Hematopoietic multipotent progenitor cell (in vitro differentiated cells): ENCODE data around the gene HDHD2. TPM values are rescaled to one million over a fixed set of nuclear protein-coding genes. Genes with fewer than 3 reads are reported as not detected.

ENCODE experiments used
- DNase-seq, 3 donors: peaks; one replicate each; pipeline ENCODE4 v3.0.0-alpha.2; 2011 to 2015; ENCODE audit warnings: low read depth in 2 of 3, low spot score in 2 of 3
- total RNA-seq: library from RNA; depleted of rRNA; stranded (reverse); fragments of >200 nt; gene quantifications from one replicate; pipeline ENCODE4 v1.2.3, GENCODE V29; 2012

HDHD2 gene
- total RNA-seq, 1 donor = 11.3 TPM

DNA sequence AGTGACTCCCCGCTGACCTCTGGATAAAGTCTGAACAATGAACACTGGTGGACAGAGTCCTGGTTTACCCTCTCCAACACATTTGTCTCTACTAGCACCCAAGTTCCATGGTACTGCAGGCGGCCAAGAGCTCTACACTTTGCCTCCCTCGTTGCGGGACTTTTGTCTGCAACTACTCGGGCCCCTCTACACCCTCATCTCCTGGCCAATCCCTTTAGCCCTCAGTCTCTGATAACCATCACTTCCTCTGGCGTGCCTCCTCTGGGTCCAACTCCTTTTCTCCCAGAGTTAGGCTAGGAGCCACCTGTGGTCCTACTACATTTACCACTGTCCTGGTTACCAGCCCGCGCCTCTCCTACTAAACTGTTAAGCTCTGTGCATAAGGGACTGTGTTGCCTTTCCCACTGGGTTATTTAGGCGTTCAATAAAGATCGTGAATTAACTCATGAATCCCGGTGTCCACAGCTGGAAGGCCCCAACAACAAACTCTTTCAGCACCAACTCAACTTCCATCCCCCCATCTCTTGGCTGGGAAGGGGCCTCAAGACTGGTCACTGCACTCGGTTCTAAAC lies 757 bp downstream of the HDHD2 start:
- no peak for DNase-seq

DNA sequence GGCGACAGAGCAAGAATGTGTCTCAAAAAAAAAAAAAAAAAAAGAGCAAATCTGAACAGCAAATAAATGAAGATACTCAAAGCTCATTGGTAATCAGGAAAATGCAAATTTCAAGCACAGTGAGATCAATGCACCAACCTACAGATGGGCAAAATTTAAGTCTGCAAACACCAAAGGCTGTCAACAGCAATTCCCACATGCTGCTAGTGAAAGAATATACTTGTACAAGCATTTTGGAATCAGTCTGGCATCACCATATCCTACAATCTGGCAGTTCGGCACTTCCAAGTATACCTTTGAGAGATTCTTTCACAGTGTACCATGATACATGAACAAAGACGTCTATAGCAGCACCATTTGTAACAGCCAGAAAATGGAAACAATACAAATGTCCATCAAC lies 4.1 kb downstream of the HDHD2 start:
- DNase-seq = no peak

DNA sequence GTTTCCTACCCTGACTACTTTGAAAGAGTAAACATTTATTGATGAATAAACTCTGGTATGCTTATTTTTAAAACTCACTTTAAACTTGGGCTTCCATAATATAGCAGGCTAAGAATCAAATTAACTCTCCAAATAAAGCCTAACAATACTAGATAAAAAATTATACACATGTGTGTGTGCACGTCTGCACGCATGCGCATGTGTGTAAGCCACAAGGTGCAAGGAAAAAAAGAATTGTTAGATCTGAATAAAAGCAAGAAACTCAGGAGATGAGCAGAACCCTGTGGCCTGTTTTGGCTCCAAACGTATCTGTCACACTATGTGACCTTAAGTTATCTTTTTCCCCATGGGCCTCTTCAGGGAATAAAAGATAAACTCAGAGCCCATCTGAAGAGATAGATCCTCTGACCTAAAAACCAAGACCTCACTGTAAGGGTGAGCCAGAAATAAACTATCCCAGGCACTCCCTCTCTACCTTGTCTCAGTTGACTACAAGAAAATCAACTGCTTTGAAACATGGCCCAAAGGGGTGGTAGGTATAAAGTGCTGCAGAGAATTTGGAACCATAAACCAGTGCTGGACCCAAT lies 6.3 kb downstream of the HDHD2 start:
- DNase-seq = no peak

DNA sequence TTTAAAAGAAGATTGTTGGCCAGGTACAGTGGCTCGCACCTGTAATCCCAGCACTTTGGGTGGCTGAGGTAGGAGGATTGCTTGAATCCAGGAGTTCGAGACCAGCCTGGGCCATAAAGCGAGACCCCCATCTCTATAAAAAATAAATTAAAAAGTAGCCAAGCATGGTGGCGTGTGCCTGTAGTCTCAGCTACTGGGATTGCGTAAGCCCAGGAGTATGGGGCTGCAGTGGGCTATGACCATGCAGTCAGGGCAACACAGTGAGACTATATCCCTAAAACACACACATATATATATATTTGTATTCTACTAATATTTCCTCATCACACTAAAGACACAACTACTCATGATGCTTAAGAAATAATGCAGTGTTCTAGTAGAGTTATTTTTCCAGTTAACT lies 7.1 kb downstream of the HDHD2 start:
- no peak for DNase-seq

DNA sequence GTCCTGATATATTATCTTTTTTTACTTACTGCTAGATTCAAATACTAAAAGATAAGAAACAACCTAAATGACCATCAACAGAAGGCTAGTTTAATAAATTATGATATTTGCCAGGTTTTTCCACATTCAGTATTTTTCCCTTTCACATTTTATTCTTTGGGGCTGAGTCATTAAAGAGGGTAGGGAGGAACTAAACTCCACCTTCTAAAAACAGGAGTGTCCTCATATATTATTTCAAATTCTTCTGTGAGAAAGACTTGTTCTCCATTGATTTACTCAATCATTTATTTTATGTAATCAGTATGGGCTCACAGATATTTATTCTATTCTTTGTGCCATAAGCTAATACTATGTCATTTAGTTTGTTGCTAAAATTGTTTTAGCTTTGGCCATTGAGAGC lies 9.0 kb downstream of the HDHD2 start:
- DNase-seq = no peak

DNA sequence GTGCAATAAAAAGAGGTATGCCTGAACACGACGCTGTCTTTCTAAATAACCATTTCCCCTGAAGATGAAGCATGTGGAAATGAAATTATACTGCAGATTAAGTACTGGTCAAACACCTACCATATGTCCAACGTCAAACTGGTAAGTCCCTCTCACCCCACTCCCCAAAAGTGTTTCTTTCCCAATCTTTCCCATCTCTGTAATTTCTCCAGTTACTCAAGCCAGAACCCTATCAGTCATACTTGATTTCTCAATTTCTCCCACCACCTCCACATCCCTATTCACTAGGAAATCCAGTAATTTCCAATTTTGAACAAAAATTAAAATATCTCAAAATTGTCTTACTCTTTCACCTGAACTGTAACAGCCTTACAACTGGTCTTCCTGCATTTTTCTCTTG lies 29.2 kb downstream of the HDHD2 start:
- DNase-seq = no peak

DNA sequence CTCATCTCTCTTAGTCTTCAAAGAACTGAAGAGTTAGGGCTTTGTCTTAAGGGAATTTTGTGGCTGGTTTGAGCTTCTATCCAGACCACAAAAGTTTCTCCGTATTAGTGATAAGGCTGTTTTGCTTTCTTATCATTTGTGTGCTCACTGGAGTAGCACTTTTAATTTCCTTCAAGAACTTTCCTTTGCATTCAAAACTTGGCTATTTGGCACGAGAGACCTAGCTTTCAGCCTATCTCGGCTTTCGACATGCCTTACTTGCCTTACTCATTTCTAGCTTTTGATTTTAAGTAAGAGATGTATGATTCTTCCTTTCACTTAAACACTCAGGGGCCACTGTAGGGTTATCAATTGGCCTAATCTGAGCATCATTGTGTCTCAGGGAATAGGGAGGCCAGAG lies 29.9 kb downstream of the HDHD2 start:
- no peak for DNase-seq

DNA sequence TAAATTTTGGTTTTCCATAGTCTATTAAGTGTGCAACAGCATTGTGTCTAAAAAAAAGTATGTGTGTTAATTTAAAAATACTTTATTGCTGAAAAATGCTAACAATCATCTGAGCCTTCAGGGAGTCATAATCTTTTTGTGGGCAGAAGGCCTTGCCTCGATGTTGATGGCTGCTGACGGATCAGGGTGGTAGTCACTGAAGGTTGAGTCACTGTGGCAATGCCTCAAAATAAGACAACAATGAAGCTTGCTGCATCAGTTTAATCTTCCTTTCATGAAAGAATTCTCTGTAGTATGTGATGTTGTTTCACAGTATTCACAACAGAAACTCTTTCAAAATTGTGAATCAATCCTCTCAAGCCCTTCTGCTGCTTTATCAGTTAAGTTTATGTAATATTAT lies 31.3 kb downstream of the HDHD2 start:
- no peak for DNase-seq

DNA sequence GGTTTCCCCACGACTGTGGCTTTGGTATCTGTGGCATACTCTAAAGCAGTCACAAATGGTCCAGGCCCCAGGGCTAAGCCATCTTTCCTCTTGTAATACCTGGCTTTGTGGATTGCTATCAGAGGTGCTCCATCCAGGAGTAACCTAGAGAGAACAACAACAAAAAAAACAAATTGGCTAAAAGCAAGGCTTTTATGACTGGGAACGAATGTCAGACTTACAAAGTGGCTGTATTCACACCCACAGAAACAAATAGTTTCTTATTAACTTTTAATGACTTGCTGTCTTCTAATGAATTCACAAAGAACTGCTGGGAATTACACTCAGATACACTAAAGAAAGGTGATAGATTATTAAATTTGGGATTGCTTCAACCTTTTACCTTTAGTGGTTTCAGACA lies 35.1 kb downstream of the HDHD2 start:
- DNase-seq = no peak

DNA sequence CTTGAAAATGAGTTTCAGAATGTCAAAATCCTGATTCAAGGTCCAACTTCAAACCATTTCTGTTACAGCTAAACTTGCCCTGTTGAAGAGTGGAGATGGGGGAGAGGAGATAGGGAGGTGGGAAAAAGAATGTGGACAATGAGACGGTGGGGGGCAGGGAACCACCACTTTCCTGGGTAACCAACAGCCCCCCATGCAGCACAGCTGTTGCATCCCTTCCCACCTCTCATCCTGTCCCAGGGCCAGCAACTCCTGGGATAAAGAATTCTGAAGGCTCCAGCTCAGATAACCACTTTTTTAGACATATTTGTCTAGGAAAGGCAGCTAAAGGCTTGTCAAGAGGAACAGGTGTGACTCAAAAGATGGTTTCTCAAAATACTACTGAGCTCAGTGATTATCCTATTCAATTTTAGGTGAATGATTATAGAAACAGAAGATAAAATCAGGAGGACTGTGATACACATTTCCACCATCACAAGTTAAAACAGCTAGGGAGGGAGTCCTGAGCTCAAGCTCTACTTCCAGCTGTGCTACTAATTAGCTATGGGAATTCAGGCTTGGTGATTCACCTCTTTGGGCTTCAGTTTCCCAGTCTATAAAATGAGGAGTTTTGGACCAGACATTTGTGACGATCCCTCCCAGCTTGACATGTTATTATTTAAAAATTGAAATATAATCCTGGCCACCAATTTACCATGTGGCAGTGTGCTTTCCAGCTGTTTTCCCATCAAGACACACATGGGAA lies 36.3 kb downstream of the HDHD2 start:
- DNase-seq = no peak

DNA sequence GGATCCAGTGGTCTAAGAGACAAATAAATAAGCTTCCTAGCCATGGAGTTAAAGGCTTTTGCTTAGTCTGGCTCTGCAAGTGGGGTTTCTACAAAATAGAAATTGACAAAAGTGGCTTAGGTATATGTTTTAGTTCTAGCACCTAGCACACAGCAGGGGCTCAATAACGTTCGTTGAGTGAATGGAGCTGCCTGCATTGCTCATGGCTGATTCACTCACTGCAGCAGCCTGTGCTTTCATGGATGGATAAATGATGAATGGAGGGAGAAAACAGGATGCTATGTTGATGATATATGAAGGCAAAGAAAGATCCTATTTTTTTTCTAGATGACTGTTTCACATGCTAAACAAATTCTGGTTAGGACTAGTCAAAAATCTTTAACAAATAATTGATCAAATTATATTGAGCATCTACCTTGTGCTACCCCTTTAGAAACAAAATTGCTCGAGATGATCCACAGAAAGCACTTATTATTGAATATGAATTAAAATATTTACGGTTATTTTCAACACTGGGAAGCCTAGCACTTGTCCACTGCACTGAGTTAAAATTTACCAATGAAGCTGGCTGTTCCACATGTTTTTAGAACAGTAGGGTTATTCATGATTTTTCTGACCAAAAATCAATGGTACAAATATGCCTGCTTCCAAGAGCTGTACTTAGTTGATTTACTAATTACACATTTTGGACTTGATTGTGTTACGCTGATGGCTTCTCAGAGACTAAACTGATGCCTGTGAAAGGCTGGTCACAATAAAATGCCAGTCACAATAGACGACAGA lies 39.6 kb downstream of the HDHD2 start:
- no peak for DNase-seq

DNA sequence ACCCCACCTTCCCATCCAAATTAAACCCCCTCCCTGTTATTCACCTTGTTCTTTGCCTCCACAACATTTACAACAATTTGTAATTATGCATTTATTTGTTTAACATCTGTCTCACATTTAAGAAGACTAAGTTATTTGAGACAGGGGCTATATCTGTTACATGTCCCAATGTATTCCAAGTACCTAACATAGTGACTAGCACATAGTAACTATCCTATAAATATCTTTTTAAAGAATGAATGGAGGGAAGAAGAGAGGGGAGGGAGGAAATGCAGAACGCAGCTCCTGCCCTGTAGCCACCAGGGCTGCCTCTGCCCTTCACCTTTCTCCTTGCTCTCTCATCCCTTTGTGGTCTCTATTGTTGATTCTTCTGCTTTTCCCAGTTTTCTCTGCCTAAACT lies 40.6 kb downstream of the HDHD2 start:
- no peak for DNase-seq

DNA sequence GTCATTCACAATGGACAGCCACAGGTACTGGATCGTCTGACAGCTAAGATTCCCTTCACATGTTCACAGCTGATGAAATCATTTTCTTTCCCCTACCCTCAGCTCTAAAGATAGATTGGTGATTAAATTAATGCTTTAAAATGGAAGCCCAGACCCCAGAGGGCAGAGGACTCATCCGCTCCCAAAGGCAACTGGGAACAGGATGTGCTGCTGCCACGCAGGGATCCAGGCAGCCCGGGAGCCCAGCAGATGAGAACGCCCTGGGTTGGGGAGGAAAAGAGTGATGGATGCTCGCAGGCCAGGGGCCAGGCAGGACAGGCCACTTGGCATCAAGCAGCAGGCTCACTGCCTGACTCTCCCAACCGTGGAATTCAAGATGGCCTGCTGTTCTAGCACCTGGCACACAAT lies 41.3 kb downstream of the HDHD2 start:
- DNase-seq = no peak

DNA sequence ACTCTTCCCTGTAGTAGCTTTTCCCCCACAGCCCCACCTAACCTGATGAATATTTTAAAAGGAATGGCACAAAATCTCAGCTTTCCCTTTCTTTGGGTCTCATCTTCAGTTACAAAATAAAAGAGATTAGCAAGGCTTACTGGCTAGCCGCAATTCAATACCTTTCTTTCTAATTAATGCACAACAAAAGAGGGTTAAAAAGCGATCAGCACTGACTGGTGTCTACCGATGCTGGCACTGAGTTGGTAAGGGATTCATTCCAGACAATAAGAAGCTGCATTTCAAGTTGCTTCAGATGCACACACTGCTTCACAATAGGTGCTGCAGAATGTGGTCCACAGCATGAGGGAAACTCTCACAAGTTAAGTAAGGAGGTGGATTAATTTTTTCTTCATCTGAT lies 41.9 kb downstream of the HDHD2 start:
- no peak for DNase-seq

DNA sequence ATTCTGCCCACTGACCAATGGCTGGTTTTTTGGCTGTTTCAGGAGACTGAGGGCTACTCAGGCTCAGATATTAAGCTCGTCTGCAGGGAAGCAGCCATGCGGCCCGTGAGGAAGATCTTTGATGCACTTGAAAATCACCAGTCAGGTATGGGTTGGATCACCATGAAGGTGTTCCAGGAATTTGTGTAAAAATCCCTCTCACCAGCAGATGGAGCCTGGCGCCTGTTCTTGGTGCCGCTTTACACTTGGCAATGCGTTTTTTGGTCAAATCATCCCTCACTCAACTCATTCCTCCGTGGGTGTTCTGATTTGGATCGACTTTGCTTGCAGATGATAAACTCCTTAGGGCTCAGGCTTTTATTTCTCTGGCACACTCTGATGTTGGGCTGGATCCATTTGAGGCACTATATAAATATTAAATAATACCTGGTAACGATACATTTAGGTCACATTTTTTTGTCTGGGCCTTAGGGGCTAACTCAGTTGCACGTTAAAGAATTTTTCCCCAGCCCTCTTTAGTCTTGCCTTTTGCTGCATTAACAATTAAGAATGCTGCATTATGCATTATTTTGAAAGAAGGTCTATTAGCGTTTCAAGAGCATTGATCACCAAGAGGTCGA lies 50.0 kb downstream of the HDHD2 start:
- peak; percentile 6 to 69 (median 31) for DNase-seq

DNA sequence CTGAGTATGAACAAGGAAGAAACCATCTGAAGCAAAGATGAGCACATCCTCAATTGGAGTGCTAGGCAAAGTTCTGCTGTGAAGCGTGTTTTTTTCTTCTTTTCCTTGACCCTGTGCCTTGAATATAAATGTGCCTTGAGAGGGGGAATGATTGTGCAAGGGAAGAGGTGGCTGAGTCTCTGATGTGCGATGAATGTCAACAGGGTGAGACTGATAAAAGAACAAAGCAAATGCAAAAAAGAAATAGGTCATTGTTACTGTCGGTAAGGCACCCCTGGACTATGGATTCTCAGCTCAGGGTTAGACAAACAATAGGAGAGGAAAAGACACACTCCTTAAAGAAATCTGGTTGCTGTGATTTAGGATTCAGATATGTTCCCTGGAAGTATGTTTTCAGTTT lies 54.5 kb downstream of the HDHD2 start:
- DNase-seq = no peak

DNA sequence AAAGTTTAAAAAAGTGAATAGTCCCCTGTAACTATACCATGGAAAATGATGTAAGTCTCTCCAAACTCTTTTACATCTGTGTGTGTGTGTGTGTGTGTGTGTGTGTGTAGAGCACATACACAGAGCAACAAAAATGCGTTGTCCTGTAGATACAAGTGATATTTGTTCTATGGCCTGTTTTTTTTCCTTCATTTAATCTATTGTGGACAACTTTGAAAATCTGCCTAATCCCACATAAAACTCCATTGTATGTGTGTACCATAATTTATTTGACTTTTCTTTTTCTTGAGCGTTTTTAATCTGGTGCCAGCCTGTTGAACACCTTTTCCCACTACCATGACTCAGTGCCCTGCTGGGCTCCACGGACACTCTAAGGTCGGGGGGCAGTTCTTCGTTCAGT lies 62.6 kb downstream of the HDHD2 start:
- no peak for DNase-seq

DNA sequence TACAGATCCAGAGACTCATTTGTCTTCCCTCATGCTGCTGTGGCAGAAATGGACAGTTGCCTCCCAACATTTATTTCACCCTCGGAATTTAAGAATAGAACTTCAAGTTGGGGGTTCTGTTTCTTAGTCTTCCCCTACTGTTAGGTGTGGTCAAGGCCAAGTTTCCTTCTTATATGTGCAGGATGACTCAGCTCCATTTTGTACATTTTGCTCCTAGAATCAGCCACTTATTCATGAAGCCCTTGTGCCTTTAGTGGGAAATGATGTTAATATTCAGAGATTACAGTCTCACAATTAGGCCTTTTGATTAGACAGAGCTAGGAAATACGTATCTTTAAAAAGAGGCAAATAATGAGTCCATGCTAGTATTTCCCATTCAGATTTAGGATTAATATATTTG lies 68.7 kb downstream of the HDHD2 start:
- no peak for DNase-seq

DNA sequence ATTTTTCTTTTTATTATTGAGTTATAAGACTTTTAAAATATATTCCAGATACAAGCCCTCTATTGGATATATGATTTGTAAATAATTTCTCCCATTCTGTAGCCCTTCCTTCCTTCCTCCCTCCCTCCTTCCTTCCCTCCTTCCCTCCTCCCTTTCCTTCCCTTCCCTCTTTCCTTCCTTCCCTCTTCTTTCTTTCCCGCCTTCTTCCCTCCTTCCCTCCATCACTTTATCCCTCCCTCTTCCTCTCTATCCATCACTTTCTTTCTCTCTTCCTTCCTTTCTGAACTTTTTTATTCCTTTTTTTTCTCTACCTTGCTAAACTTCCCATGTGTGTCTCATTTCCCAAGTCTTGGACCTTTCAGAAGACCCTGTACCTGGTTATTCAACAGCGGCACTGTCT lies 69.4 kb downstream of the HDHD2 start:
- DNase-seq = no peak

DNA sequence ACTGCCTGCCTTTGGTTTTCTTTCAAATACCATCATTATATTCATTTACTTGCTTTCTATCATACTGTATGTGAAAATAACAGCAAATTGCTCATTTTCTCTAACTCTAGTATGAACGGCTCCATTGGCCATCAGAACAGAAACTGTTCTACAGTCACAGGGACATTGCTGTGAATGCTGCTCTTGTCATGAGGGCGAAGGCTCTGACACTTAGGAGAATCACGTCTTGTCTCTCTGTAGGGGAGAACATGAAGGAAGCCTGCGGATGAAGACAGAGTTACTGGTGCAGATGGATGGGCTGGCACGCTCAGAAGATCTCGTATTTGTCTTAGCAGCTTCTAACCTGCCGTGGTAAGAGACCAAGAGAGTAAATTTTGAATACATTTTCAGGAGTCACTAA lies 73.2 kb downstream of the HDHD2 start:
- DNase-seq = no peak
